Measurements from ENCODE around the gene CENPX. TPM values are rescaled to one million over a fixed set of nuclear protein-coding genes. Genes with fewer than 3 reads are reported as not detected.

CENPX gene
- total and polyA plus RNA-seq, 4 donors, result 31.0 to 109 (median 70.9) TPM

DNA sequence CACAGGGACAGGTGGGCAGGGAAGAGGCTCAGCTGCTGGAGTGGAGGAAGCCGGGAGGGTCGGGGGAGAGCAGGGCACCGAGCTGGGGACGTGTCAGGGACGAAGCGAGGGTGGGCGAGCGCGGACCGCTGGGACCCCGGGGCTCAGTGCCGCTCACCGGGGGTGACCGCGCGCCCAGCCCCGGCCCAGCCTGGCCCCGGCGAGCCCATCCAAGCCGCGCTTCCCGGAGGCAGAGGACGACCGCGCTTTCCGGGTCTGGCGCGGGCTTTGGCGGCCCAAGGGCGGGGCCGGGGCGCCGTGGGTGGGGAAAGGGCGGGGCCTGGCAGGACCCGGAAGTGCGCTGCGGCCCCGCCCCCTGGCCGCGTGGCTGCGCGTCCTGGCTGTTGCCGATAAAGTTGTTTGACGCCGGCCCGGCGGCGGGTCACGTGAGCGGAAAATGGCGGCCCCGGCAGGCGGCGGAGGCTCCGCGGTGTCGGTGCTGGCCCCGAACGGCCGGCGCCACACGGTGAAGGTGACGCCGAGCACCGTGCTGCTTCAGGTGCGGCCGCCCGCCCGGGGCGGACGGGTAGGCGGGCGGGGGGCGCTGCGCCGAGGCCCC, 45.4 kb downstream of the CENPX start, which contains the start of gene ASPSCR1:
ASPSCR1 (plus strand) TSS at position 419 of the 598 bp plus-strand sequence; CDS start at position 437, 18 bp downstream.
- 0% methylated on average over 53 to 76 of the region's 76 CpGs for WGBS, 2 donors

DNA sequence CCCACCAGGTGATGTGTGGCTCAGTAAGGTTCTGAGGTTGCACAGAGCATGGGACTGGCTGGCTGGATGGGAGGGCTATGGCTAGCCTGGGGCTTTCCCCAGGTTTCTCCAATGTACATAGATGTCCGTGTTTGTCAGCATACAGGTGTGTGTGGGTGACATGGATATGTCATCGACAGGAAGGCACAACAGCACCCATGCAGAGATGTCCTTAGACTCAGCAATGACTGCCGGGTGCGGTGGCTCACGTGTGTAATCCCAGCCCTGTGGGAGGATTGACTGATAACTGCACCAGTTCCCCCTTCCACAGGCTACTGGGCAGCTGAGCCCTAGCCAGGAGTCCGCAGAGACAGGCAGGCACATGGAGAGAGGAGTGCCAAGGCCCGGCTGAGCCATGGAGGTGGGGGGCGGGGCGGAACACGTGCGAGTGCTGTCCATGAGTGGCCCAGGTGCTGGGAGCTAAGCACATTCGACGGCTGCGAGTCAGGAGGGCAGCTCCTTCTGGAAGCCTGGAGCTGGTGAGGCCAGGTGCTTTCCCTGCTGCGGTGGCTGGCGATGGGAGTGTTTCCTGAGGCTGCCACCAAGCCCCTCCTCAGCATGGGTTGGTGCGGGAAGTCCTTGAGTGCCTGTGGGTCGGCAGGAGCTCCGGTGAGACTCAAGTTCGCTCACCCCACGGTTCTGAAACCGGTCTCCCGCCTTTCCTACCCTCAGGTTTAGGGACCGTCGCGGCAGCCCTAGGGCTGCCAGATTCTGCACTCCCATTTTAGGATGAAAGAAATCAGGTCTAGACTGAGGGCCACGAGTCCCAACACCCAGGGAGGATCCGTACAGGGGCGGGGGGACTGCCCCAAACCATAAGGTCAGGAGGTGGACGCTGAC, 46.1 kb downstream of the CENPX start:
- intact Hi-C loops (cut with DNase I), result no loop called here
- DNase-seq (no peak), ATAC-seq (ENCODE audit: low FRiP score) (peak; percentile 39)
- Histone ChIP-seq H3K27me3 (ENCODE audit: control insufficient read depth in 1 of 2, insufficient read depth in 2 of 2, low read length in 1 of 2) (no peaks in the 10 kb centered on the region), H3K4me1 (ENCODE audit: control insufficient read depth in 1 of 2, insufficient read depth in 2 of 2, low read length in 2 of 2) (no peaks in the 10 kb centered on the region), H3K4me3 (ENCODE audit: low read length in 2 of 2) (peak overlapping the region; percentile 43 to 67), H3K27ac (ENCODE audit: low read depth in 1 of 2, low read length in 2 of 2) (peak overlapping the region in 1 of 2 donors; percentile 53), H3K9me3 (ENCODE audit: control insufficient read depth, low read length) (no peaks in the 10 kb centered on the region), H3K36me3 (ENCODE audit: control insufficient read depth in 1 of 2, insufficient read depth in 2 of 2, low read length in 1 of 2) (no peaks in the 10 kb centered on the region)
- 22 to 23% methylated on average over 30 of the region's 30 CpGs for WGBS, 2 donors

More for the DNA sequence above, 45.4 kb downstream of the CENPX start, which contains the start of gene ASPSCR1:
- H3K36me3 ChIP-seq (ENCODE audit: control insufficient read depth in 1 of 2, insufficient read depth in 2 of 2, low read length in 1 of 2), result no peaks in the 10 kb centered on the region
- no peaks in the 10 kb centered on the region for H3K27me3 ChIP-seq (ENCODE audit: control insufficient read depth in 1 of 2, insufficient read depth in 2 of 2, low read length in 1 of 2)
- H3K4me1 ChIP-seq (ENCODE audit: control insufficient read depth in 1 of 2, insufficient read depth in 2 of 2, low read length in 2 of 2), result no peaks in the 10 kb centered on the region
- DNase-seq (peak; percentile 95 to 97), ATAC-seq (ENCODE audit: low FRiP score) (peak; percentile 98)
- peak within 1 kb of the TSS in 1 of 2 donors; percentile 53 for H3K27ac ChIP-seq (ENCODE audit: low read depth in 1 of 2, low read length in 2 of 2)
- H3K9me3 ChIP-seq (ENCODE audit: control insufficient read depth, low read length), result no peaks in the 10 kb centered on the region
- H3K4me3 ChIP-seq (ENCODE audit: low read length in 2 of 2), result peak within 1 kb of the TSS; percentile 43 to 75
- intact Hi-C loops (cut with DNase I), result no loop called here

DNA sequence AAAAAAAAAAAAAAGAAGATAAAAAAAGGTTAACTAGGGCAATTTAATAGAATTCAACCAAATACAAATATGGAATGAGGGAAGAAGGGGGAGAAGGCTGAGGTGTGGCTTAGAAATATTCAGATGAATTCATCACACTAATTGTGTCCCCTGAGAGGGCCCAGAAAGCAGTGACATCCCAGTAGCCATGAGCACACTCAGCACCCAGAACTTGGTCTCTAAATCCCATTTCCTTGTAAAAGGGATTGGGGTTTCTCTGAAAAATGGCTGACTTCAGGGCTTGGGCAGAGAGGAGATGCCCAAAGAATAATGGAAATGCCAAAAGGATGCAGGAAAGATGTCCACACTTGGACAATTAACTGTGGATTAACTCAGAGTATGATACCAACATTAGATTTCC, 49.2 kb downstream of the CENPX start:
- no peaks in the 10 kb centered on the region for H3K36me3 ChIP-seq (ENCODE audit: control insufficient read depth in 1 of 2, insufficient read depth in 2 of 2, low read length in 1 of 2)
- no peaks in the 10 kb centered on the region for H3K4me1 ChIP-seq (ENCODE audit: control insufficient read depth in 1 of 2, insufficient read depth in 2 of 2, low read length in 2 of 2)
- intact Hi-C loops (cut with DNase I), result no loop called here
- ATAC-seq (ENCODE audit: low FRiP score) (no peak), DNase-seq (no peak)
- H3K27ac ChIP-seq (ENCODE audit: low read depth in 1 of 2, low read length in 2 of 2), result no peak overlapping the region
- H3K4me3 ChIP-seq (ENCODE audit: low read length in 2 of 2), result no peak overlapping the region
- H3K27me3 ChIP-seq (ENCODE audit: control insufficient read depth in 1 of 2, insufficient read depth in 2 of 2, low read length in 1 of 2), result no peaks in the 10 kb centered on the region
- H3K9me3 ChIP-seq (ENCODE audit: control insufficient read depth, low read length), result no peaks in the 10 kb centered on the region

DNA sequence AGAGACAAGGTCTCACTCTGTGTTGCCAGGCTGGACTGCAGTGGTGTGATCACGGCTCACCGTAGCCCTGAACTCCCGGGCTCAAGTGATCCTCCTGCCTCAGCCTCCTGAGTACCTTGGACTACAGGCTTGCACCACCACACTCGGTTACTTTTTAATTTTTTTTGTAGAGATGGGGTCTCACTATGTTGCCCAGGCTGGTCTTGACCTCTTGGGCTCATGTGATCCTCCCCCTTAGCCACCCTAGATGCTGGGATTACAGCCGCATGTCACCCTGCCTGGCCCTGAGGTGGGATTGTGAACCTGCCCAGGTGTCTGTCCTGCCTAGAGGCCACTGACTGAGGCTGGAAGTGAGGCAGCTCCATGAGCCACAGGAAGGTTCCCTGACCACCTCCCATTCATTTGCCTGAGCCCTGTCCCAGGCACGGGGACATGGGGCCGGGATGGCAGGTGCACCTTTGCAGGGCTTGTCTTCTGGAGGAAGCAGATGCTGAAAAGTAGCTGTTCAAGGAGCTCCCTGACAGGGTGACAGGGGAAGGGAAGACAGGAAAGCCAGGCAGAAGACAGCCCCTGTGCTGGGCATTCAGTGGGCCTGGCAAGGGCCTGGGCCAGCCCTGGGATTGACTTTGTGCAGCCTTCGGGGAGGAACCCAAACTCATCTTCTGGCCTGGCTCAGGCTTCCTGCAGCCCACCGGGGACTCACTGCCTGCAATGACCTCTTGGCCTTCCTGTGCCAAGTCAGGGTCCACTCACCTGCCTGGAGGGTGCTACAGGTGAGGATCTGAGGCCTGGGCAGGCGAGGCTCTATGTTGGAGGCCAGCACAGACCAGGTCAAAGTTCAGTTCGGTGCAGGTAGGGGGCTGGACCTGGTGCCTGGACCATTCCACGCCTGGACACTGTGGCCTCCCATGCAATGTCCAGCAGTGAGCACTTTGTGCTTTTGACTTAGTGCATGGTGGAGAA, 53.5 kb downstream of the CENPX start:
- Histone ChIP-seq H3K9me3 (ENCODE audit: control insufficient read depth, low read length) (no peaks in the 10 kb centered on the region), H3K27ac (ENCODE audit: low read depth in 1 of 2, low read length in 2 of 2) (no peak overlapping the region), H3K27me3 (ENCODE audit: control insufficient read depth in 1 of 2, insufficient read depth in 2 of 2, low read length in 1 of 2) (no peaks in the 10 kb centered on the region), H3K4me3 (ENCODE audit: low read length in 2 of 2) (no peak overlapping the region), H3K4me1 (ENCODE audit: control insufficient read depth in 1 of 2, insufficient read depth in 2 of 2, low read length in 2 of 2) (no peaks in the 10 kb centered on the region), H3K36me3 (ENCODE audit: control insufficient read depth in 1 of 2, insufficient read depth in 2 of 2, low read length in 1 of 2) (no peaks in the 10 kb centered on the region)
- intact Hi-C loops (cut with DNase I), result no loop called here
- WGBS, 2 donors, result 86 to 87% methylated on average over 12 of the region's 12 CpGs
- ATAC-seq (ENCODE audit: low FRiP score), result no peak
- no peak for DNase-seq

Other genes starting within 250 kb of the CENPX start
- gene GCGR, start 218.7 kb downstream of the CENPX start, total RNA-seq, result under 1 TPM; 0.39 to 0.63 TPM
- not detected for gene GCGR, start 218.7 kb downstream of the CENPX start, polyA plus RNA-seq
- 100 to 1,000 TPM in 1 of 2 donors, 10 to 100 TPM in 1; 93.5 to 105 TPM for gene MCRIP1, start 189.6 kb downstream of the CENPX start, total RNA-seq
- gene MCRIP1, start 189.6 kb downstream of the CENPX start, polyA plus RNA-seq, result 100 to 1,000 TPM; 158 to 310 TPM
- gene PPP1R27, start 187.8 kb downstream of the CENPX start, total RNA-seq, result not detected
- under 1 TPM in 1 of 2 donors, not detected in 1; 0.41 TPM for gene PPP1R27, start 187.8 kb downstream of the CENPX start, polyA plus RNA-seq
- 100 to 1,000 TPM; 407 to 436 TPM for gene P4HB, start 162.3 kb downstream of the CENPX start, total RNA-seq
- 100 to 1,000 TPM; 275 to 537 TPM for gene P4HB, start 162.3 kb downstream of the CENPX start, polyA plus RNA-seq
- gene ARHGDIA, start 151.5 kb downstream of the CENPX start, total RNA-seq, result 100 to 1,000 TPM; 303 to 422 TPM
- gene ARHGDIA, start 151.5 kb downstream of the CENPX start, polyA plus RNA-seq, result 100 to 1,000 TPM; 163 to 310 TPM
- 10 to 100 TPM; 38.6 to 43.3 TPM for gene ALYREF, start 131.3 kb downstream of the CENPX start, total RNA-seq
- 10 to 100 TPM; 29.7 to 36.1 TPM for gene ALYREF, start 131.3 kb downstream of the CENPX start, polyA plus RNA-seq
- gene ANAPC11, start 131.2 kb downstream of the CENPX start, total RNA-seq, result 10 to 100 TPM; 65.6 to 80.1 TPM
- gene ANAPC11, start 131.2 kb downstream of the CENPX start, polyA plus RNA-seq, result 100 to 1,000 TPM; 190 to 195 TPM
- gene NPB, start 120.6 kb downstream of the CENPX start, total RNA-seq, result 1 to 10 TPM in 1 of 2 donors, under 1 TPM in 1; 0.58 to 1.0 TPM
- gene NPB, start 120.6 kb downstream of the CENPX start, polyA plus RNA-seq, result 1 to 10 TPM in 1 of 2 donors, not detected in 1; 2.4 TPM
- gene PCYT2, start 111.5 kb downstream of the CENPX start, total RNA-seq, result 10 to 100 TPM; 14.6 to 20.8 TPM
- 10 to 100 TPM; 30.1 to 33.2 TPM for gene PCYT2, start 111.5 kb downstream of the CENPX start, polyA plus RNA-seq
- gene SIRT7, start 104.7 kb downstream of the CENPX start, total RNA-seq, result 10 to 100 TPM; 18.6 to 21.6 TPM
- gene SIRT7, start 104.7 kb downstream of the CENPX start, polyA plus RNA-seq, result 10 to 100 TPM in 1 of 2 donors, 1 to 10 TPM in 1; 8.5 to 43.1 TPM
- gene MAFG, start 95.1 kb downstream of the CENPX start, total RNA-seq, result 10 to 100 TPM; 29.4 to 38.6 TPM
- gene MAFG, start 95.1 kb downstream of the CENPX start, polyA plus RNA-seq, result 10 to 100 TPM in 1 of 2 donors, 1 to 10 TPM in 1; 9.9 to 16.0 TPM
- gene PYCR1, start 85.6 kb downstream of the CENPX start, total RNA-seq, result 10 to 100 TPM in 1 of 2 donors, 1 to 10 TPM in 1; 9.4 to 23.4 TPM
- 1 to 10 TPM; 4.3 to 6.4 TPM for gene PYCR1, start 85.6 kb downstream of the CENPX start, polyA plus RNA-seq
- gene MYADML2, start 75.6 kb downstream of the CENPX start, total RNA-seq, result not detected
- gene MYADML2, start 75.6 kb downstream of the CENPX start, polyA plus RNA-seq, result not detected
- gene NOTUM, start 61.7 kb downstream of the CENPX start, total RNA-seq, result under 1 TPM in 1 of 2 donors, not detected in 1; 0.60 TPM
- gene NOTUM, start 61.7 kb downstream of the CENPX start, polyA plus RNA-seq, result 1 to 10 TPM in 1 of 2 donors, not detected in 1; 1.0 TPM
- 10 to 100 TPM; 30.3 to 30.5 TPM for gene ASPSCR1, start 45.2 kb downstream of the CENPX start, total RNA-seq
- 100 to 1,000 TPM in 1 of 2 donors, 10 to 100 TPM in 1; 15.0 to 108 TPM for gene ASPSCR1, start 45.2 kb downstream of the CENPX start, polyA plus RNA-seq
- 1 to 10 TPM; 4.3 to 10.0 TPM for gene LRRC45, start 427 bp upstream of the CENPX start, total RNA-seq
- 10 to 100 TPM in 1 of 2 donors, 1 to 10 TPM in 1; 3.1 to 20.1 TPM for gene LRRC45, start 427 bp upstream of the CENPX start, polyA plus RNA-seq
- under 1 TPM in 1 of 2 donors, not detected in 1; 0.57 TPM for gene RAC3, start 8.8 kb upstream of the CENPX start, total RNA-seq
- gene RAC3, start 8.8 kb upstream of the CENPX start, polyA plus RNA-seq, result 1 to 10 TPM in 1 of 2 donors, under 1 TPM in 1; 0.63 to 2.8 TPM
- gene DCXR, start 14.8 kb upstream of the CENPX start, total RNA-seq, result 10 to 100 TPM; 34.9 to 62.2 TPM
- 10 to 100 TPM; 80.1 to 81.0 TPM for gene DCXR, start 14.8 kb upstream of the CENPX start, polyA plus RNA-seq
- 10 to 100 TPM; 28.2 to 34.0 TPM for gene RFNG, start 28.9 kb upstream of the CENPX start, total RNA-seq
- 10 to 100 TPM; 28.3 to 73.0 TPM for gene RFNG, start 28.9 kb upstream of the CENPX start, polyA plus RNA-seq
- 10 to 100 TPM; 46.9 to 60.7 TPM for gene GPS1, start 29.0 kb upstream of the CENPX start, total RNA-seq
- 100 to 1,000 TPM in 1 of 2 donors, 10 to 100 TPM in 1; 47.6 to 171 TPM for gene GPS1, start 29.0 kb upstream of the CENPX start, polyA plus RNA-seq
- gene DUS1L, start 42.9 kb upstream of the CENPX start, total RNA-seq, result 10 to 100 TPM; 47.0 to 61.1 TPM
- 100 to 1,000 TPM in 1 of 2 donors, 10 to 100 TPM in 1; 43.7 to 143 TPM for gene DUS1L, start 42.9 kb upstream of the CENPX start, polyA plus RNA-seq
- 10 to 100 TPM; 42.2 to 64.0 TPM for gene FASN, start 75.4 kb upstream of the CENPX start, total RNA-seq
- 10 to 100 TPM in 1 of 2 donors, 1 to 10 TPM in 1; 4.3 to 10.4 TPM for gene FASN, start 75.4 kb upstream of the CENPX start, polyA plus RNA-seq
- gene CCDC57, start 190.0 kb upstream of the CENPX start, total RNA-seq, result 10 to 100 TPM; 31.2 to 53.4 TPM
- gene CCDC57, start 190.0 kb upstream of the CENPX start, polyA plus RNA-seq, result 100 to 1,000 TPM in 1 of 2 donors, 10 to 100 TPM in 1; 17.8 to 145 TPM
- 10 to 100 TPM; 55.6 to 96.9 TPM for gene SLC16A3, start 206.2 kb upstream of the CENPX start, total RNA-seq
- 10 to 100 TPM in 1 of 2 donors, 1 to 10 TPM in 1; 7.6 to 20.3 TPM for gene SLC16A3, start 206.2 kb upstream of the CENPX start, polyA plus RNA-seq

Data from aorta (tissue), 5 donors.